NCI-H2227 (cell line): Measurements from ENCODE around the gene RCOR2.
"Not testable (repeated sequence)": the region's sequence is repeated elsewhere in the genome, so short reads cannot be mapped to it uniquely, and the experiment has no call there.

Experiments used
- DNase-seq: peaks from one replicate; lab custom pipeline; 2025; ENCODE audit not compliant: unreplicated experiment; lab: John Stamatoyannopoulos, UW

The RCOR2 gene

GRCh38 chr11:63882555-63883242, 34.3 kb downstream of the RCOR2 start:
- DNase-seq, result peak; percentile 84

GRCh38 chr11:63880403-63880790, 36.6 kb downstream of the RCOR2 start:
- no peak for DNase-seq

- no peak for DNase-seq
Observed at GRCh38 chr11:63879598-63880402, 37.2 kb downstream of the RCOR2 start.

- no peak for DNase-seq
Observed at GRCh38 chr11:63877658-63878241, 39.2 kb downstream of the RCOR2 start.

- no peak for DNase-seq
Observed at GRCh38 chr11:63876616-63877015, 40.3 kb downstream of the RCOR2 start.

GRCh38 chr11:63875506-63876065, 41.4 kb downstream of the RCOR2 start:
- DNase-seq, result no peak

GRCh38 chr11:63874511-63874910, 42.5 kb downstream of the RCOR2 start:
- no peak for DNase-seq

GRCh38 chr11:63873311-63873710, 43.7 kb downstream of the RCOR2 start:
- DNase-seq, result no peak

GRCh38 chr11:63872800-63873197, 44.2 kb downstream of the RCOR2 start:
- no peak for DNase-seq

- DNase-seq, result peak; percentile 73
Observed at GRCh38 chr11:63871962-63872799, 44.8 kb downstream of the RCOR2 start.

GRCh38 chr11:63870351-63871140, 46.4 kb downstream of the RCOR2 start:
- no peak for DNase-seq

GRCh38 chr11:63869683-63870082, 47.3 kb downstream of the RCOR2 start:
- DNase-seq, result no peak

- DNase-seq, result no peak
Observed at GRCh38 chr11:63869171-63869591, 47.8 kb downstream of the RCOR2 start.

- DNase-seq, result no peak
Observed at GRCh38 chr11:63868399-63869064, 48.4 kb downstream of the RCOR2 start.

GRCh38 chr11:63867511-63867910, 49.5 kb downstream of the RCOR2 start:
- DNase-seq, result no peak

- DNase-seq, result no peak
Observed at GRCh38 chr11:63866211-63866610, 50.8 kb downstream of the RCOR2 start.

GRCh38 chr11:63863620-63864019, 53.3 kb downstream of the RCOR2 start:
- DNase-seq, result not testable (repeated sequence)

- DNase-seq, result no peak
Observed at GRCh38 chr11:63862923-63863322, 54.0 kb downstream of the RCOR2 start.
